ENCODE data around the gene USP32. TPM values are rescaled to one million over a fixed set of nuclear protein-coding genes. Genes with fewer than 3 reads are reported as not detected.
"Not testable (repeated sequence)": the region's sequence is repeated elsewhere in the genome, so short reads cannot be mapped to it uniquely, and the experiment has no call there.

Gene USP32
- total RNA-seq, 1 experiment from 2014 or later: 31.0 TPM

GRCh38 chr17:60345233-60345632 lies 46.7 kb downstream of the USP32 start:
- no peaks in the 10 kb centered on the region for H3K4me1 ChIP-seq

GRCh38 chr17:60342492-60342891 lies 49.4 kb downstream of the USP32 start:
- not testable (repeated sequence) for H3K27ac ChIP-seq; H3K27me3 ChIP-seq; H3K4me1 ChIP-seq; H3K9me3 ChIP-seq (replicated peaks); H3K4me3 ChIP-seq; DNase-seq
- H3K36me3 ChIP-seq: peaks cover 22% of the 10 kb centered on the region

More at GRCh38 chr17:60345233-60345632, 46.7 kb downstream of the USP32 start:
- Histone ChIP-seq H3K27ac (no peak overlapping the region), H3K4me3 (no peak overlapping the region), H3K9me3 (replicated peaks) (no peaks in the 10 kb centered on the region), H3K36me3 (peaks cover 22% of the 10 kb centered on the region), H3K27me3 (no peaks in the 10 kb centered on the region)
- DNase-seq: no peak

- no peaks in the 10 kb centered on the region for H3K9me3 ChIP-seq (replicated peaks)
- H3K4me1 ChIP-seq: no peaks in the 10 kb centered on the region
- H3K27me3 ChIP-seq: no peaks in the 10 kb centered on the region
- H3K27ac ChIP-seq: no peak overlapping the region
- no peak for DNase-seq
- peaks cover 10% of the 10 kb centered on the region for H3K36me3 ChIP-seq
- no peak overlapping the region for H3K4me3 ChIP-seq
These were observed 56.6 kb downstream of the USP32 start for GRCh38 chr17:60335289-60335688.

- H3K27ac ChIP-seq: no peak overlapping the region
- no peak for DNase-seq
- peaks cover 10% of the 10 kb centered on the region for H3K36me3 ChIP-seq
- no peaks in the 10 kb centered on the region for H3K9me3 ChIP-seq (replicated peaks)
- no peaks in the 10 kb centered on the region for H3K27me3 ChIP-seq
- no peak overlapping the region for H3K4me3 ChIP-seq
- H3K4me1 ChIP-seq: no peaks in the 10 kb centered on the region
These were observed 58.3 kb downstream of the USP32 start for GRCh38 chr17:60333628-60334031.

- not testable (repeated sequence) for H3K4me1 ChIP-seq; H3K27me3 ChIP-seq; H3K36me3 ChIP-seq; DNase-seq; H3K9me3 ChIP-seq (replicated peaks); H3K27ac ChIP-seq; H3K4me3 ChIP-seq
These were observed 58.9 kb downstream of the USP32 start for GRCh38 chr17:60333072-60333471.

- Histone ChIP-seq H3K27me3 (no peaks in the 10 kb centered on the region), H3K27ac (no peak overlapping the region), H3K9me3 (replicated peaks) (no peaks in the 10 kb centered on the region), H3K36me3 (peaks cover 10% of the 10 kb centered on the region), H3K4me1 (no peaks in the 10 kb centered on the region), H3K4me3 (no peak overlapping the region)
- no peak for DNase-seq
These were observed 59.4 kb downstream of the USP32 start for GRCh38 chr17:60332574-60332973.

- no peak for DNase-seq
- Histone ChIP-seq H3K27ac (no peak overlapping the region), H3K36me3 (no peaks in the 10 kb centered on the region)
These were observed 61.2 kb downstream of the USP32 start for GRCh38 chr17:60330731-60331130.

GRCh38 chr17:60328679-60329078 lies 63.3 kb downstream of the USP32 start:
- no peak for DNase-seq
- Histone ChIP-seq H3K4me3 (no peak overlapping the region), H3K36me3 (no peaks in the 10 kb centered on the region), H3K27ac (no peak overlapping the region), H3K9me3 (replicated peaks) (no peaks in the 10 kb centered on the region), H3K4me1 (no peaks in the 10 kb centered on the region), H3K27me3 (no peaks in the 10 kb centered on the region)

More at GRCh38 chr17:60330731-60331130, 61.2 kb downstream of the USP32 start:
- no peak overlapping the region for H3K4me3 ChIP-seq
- H3K4me1 ChIP-seq: no peaks in the 10 kb centered on the region
- no peaks in the 10 kb centered on the region for H3K27me3 ChIP-seq
- H3K9me3 ChIP-seq (replicated peaks): no peaks in the 10 kb centered on the region

GRCh38 chr17:60327901-60328273 lies 64.0 kb downstream of the USP32 start:
- Histone ChIP-seq H3K27me3 (no peaks in the 10 kb centered on the region), H3K27ac (no peak overlapping the region), H3K4me1 (no peaks in the 10 kb centered on the region), H3K9me3 (replicated peaks) (no peaks in the 10 kb centered on the region), H3K36me3 (no peaks in the 10 kb centered on the region), H3K4me3 (no peak overlapping the region)
- DNase-seq: no peak

GRCh38 chr17:60327134-60327900 lies 64.6 kb downstream of the USP32 start:
- no peaks in the 10 kb centered on the region for H3K36me3 ChIP-seq
- H3K27me3 ChIP-seq: no peaks in the 10 kb centered on the region
- no peak for DNase-seq
- H3K4me1 ChIP-seq: no peaks in the 10 kb centered on the region
- H3K27ac ChIP-seq: no peak overlapping the region
- H3K4me3 ChIP-seq: no peak overlapping the region
- no peaks in the 10 kb centered on the region for H3K9me3 ChIP-seq (replicated peaks)

- no peak overlapping the region for H3K27ac ChIP-seq
These were observed 65.2 kb downstream of the USP32 start for GRCh38 chr17:60326702-60327101.

GRCh38 chr17:60325730-60326524 lies 66.0 kb downstream of the USP32 start:
- Histone ChIP-seq H3K36me3 (no peaks in the 10 kb centered on the region), H3K9me3 (replicated peaks) (no peaks in the 10 kb centered on the region), H3K4me3 (no peak overlapping the region), H3K4me1 (no peaks in the 10 kb centered on the region), H3K27ac (no peak overlapping the region), H3K27me3 (no peaks in the 10 kb centered on the region)
- DNase-seq: no peak

More at GRCh38 chr17:60326702-60327101, 65.2 kb downstream of the USP32 start:
- Histone ChIP-seq H3K27me3 (no peaks in the 10 kb centered on the region), H3K4me1 (no peaks in the 10 kb centered on the region), H3K4me3 (no peak overlapping the region), H3K36me3 (no peaks in the 10 kb centered on the region), H3K9me3 (replicated peaks) (no peaks in the 10 kb centered on the region)
- DNase-seq: no peak

- no peak overlapping the region for H3K4me3 ChIP-seq
- no peaks in the 10 kb centered on the region for H3K36me3 ChIP-seq
- no peak overlapping the region for H3K27ac ChIP-seq
- no peaks in the 10 kb centered on the region for H3K9me3 ChIP-seq (replicated peaks)
- no peaks in the 10 kb centered on the region for H3K27me3 ChIP-seq
- H3K4me1 ChIP-seq: no peaks in the 10 kb centered on the region
- no peak for DNase-seq
These were observed 68.2 kb downstream of the USP32 start for GRCh38 chr17:60323754-60324153.

- no peaks in the 10 kb centered on the region for H3K27me3 ChIP-seq
- no peak overlapping the region for H3K27ac ChIP-seq
- no peak for DNase-seq
- no peaks in the 10 kb centered on the region for H3K36me3 ChIP-seq
- no peak overlapping the region for H3K4me3 ChIP-seq
- H3K9me3 ChIP-seq (replicated peaks): no peaks in the 10 kb centered on the region
- no peaks in the 10 kb centered on the region for H3K4me1 ChIP-seq
These were observed 69.9 kb downstream of the USP32 start for GRCh38 chr17:60322056-60322387.

- Histone ChIP-seq H3K36me3 (no peaks in the 10 kb centered on the region), H3K27ac (no peak overlapping the region), H3K4me1 (no peaks in the 10 kb centered on the region), H3K27me3 (no peaks in the 10 kb centered on the region), H3K9me3 (replicated peaks) (no peaks in the 10 kb centered on the region), H3K4me3 (no peak overlapping the region)
- DNase-seq: no peak
These were observed 70.4 kb downstream of the USP32 start for GRCh38 chr17:60321336-60322055.

Measured in SJCRH30 (cell line).